Limb (tissue), 2 donors: ENCODE measurements around the gene CLPTM1L.
A peak's percentile ranks its signal among the peaks of the same experiment; 100 is the strongest.

Experiments used
- DNase-seq, 2 donors: peaks; one replicate each; pipeline ENCODE4 v3.0.0-alpha.2; 2016; ENCODE audit errors: extremely low spot score in 2 of 2

The CLPTM1L gene

DNA sequence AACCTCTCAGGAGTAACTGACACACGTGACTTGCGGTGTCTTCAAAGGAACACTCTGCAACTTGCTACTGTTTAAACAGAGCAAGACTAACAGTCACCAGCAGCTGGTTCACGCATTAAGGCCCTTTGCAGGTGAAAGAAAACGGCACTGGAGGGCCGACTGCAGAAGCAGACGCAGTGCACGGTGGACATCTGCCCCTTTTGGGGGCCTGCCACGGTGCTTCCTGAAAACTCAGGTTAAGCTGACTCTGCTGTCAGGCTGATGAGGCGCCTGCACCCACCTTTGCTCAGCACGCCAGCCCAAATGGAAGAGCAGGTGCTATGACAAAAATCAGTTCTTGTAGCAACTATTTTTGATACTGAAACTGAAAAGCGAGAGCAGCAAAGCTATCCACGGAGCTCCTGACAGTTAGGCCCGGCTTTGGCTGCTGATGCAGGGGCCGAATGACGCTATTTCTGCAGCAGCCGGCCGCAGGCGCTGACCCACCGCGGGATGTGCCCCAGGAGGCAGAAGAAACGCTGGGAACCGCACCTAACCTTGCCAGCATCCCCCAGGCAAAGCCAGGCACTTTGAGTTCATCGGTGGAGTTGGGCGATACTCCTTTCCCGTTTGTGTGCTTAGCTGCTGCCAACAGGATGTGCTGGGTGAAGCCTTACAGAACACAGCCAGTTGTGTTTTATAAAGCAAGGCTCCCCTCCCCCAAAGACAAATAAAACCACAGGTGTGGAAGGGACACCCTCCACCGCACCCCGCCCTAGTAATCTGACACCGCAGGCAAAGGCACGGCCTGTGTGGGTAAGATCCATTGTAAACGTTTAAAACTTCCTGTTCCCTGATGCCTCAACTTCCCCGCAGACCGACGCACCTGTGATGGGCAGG, 29.0 kb downstream of the CLPTM1L start:
- peak; percentile 13 to 32 for DNase-seq

DNA sequence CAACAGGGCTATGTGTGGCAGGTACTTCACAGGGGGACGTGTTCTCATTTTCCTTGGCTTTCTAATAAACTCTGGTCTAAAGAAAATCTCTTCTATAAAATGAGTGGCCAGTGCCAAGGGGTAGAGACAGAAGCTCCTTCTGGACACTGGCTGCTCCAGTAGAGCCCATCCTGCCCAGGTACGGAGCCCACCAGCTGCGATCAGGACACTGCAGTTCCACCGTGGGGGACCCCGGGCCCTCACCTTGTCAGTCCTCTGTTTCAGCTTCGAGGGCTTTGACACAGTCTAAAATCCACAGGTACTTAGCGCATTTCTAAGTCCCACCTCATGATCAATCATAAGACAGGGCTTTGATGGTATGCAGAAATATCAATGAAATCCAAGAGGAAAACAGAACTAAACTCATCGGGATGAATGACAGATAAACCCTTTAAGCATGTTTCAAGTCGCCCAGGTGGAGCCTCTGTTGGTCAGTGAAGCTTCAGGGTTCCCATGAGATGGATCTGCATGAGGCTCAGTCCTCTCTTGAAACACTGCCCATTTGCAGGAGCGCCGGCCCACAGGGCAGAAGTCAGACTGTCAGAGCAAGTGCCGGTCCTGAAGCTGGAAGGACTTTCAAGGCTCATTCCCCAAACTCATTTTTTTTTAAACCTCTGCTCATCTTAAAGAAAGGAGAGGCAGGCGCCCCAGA, 29.7 kb downstream of the CLPTM1L start:
- peak in 1 of 2 donors; percentile 13 for DNase-seq

GRCh38 chr5:1314564-1314982, 30.3 kb downstream of the CLPTM1L start:
- peak in 1 of 2 donors; percentile 19 for DNase-seq

DNA sequence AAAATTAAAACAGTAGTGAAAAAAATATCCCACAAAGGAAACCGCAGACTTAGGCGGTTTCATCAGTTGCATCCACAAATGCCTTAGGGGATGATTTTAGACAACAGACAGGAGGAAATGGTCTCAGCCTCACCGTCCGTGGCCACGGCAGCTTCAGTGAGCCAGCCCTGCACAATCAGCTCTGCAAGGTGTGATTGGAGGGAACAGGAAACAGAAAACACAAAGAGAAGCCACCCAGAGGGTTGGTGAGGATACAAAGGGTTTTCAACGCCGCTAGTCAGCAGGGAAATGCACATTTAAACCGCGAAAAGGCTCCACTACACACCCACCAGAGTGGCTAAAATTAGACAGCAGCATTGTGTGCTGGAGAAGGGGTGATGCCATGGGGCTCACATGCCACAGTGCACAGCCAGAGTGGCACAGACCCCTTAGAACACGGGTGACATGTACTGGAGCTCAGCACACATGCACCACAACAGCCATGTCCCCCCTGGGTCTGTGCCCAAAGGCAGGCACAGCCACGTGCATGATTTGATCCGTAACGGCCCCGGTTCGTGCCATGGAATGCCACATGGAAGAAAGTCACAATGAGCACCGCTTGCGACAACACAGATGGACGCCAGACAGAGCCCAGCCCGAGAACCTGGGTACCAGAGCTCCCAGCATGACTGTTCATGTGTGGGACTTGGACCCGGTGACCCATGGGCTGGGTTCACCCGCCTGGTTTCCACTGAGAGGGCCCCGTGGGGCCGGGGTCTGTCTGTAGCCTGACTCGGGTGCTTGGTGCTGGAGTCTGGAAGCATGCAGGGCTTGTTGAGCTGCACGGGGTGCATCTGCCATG, 31.7 kb downstream of the CLPTM1L start:
- peak in 1 of 2 donors; percentile 8 for DNase-seq

- peak in 1 of 2 donors; percentile 9 for DNase-seq
These were observed 32.7 kb downstream of the CLPTM1L start for GRCh38 chr5:1312206-1312605.

- peak in 1 of 2 donors; percentile 8 for DNase-seq
These were observed 33.4 kb downstream of the CLPTM1L start for GRCh38 chr5:1311439-1312055.

DNA sequence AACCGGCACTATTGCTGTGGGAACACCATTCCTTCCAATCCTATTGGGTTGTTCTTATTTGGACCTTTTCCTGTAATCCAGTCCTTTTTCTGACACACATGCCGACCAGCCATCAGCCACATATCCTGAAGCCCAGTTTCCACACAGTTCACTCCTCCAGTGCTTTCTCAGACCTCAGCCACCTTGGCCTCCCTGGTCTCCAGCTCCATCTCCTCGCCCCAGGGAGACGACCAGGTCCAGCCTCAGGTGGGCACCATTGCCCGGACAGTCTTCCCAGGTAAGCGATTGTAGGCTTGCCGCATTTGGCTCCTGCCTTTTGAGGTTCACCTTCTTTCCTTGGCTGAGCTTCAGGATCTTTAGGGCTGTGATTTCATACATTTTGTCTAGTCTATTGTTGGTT, 34.8 kb downstream of the CLPTM1L start:
- no peak for DNase-seq

DNA sequence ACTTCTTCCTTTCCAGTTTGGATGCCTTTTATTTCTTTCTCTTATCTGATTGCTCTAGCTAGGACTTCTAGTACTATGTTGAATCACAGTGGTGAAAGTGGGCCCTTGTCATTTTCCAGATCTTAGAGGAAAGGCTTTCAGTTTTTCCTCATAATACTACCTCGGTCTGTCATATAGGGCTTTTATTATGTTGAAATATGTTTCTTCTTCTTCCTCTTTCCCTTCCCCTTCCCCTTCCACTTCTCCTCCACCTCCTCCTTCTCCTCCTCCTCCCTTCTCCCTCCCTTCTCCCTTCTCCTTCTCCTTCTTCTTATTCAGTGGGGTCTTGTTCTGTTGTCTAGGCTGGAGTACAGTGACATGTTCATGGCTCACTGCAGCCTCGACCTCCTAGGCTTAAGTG, 40.9 kb downstream of the CLPTM1L start:
- no peak for DNase-seq

DNA sequence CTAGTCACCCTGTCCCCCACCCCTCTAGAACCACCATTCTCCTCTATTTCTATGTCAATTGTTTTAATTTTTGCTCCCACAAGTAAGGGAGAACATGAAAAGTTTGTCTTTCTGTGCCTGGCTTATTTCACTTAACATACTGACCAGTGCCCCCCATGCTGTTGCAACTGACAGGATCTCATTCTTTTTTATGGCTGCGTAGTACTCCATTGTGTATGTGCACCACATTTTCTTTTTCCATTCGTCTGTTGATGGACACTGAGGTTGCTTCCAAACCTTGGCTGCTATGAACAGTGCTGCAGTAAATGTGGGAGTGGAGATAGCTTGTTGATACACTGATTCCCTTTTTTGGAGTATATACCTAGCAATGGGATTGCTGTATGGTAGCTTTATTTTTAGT, 42.6 kb downstream of the CLPTM1L start:
- no peak for DNase-seq

- DNase-seq, result peak in 1 of 2 donors; percentile 14
These were observed 44.3 kb downstream of the CLPTM1L start for GRCh38 chr5:1300581-1301083.

DNA sequence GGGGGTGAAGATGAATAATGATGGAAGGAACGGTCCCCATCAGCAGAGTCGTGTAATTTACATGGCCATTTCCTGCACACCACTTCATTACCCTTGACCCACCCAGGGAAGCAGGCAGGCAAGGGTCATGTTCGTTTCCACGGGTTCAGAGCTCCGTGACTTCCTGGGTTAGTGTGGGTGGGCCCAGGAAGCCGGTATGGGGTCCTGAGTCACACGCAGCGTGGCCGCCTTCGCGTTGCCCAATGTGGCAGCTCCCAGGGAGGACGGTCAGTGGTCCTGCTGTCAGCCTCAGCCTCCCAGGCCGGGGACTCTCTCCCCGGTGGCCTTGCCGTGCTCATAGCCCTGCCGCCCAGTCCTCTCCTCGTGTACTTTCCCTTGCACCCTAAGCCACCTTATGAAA, 44.9 kb downstream of the CLPTM1L start:
- peak in 1 of 2 donors; percentile 9 for DNase-seq

DNA sequence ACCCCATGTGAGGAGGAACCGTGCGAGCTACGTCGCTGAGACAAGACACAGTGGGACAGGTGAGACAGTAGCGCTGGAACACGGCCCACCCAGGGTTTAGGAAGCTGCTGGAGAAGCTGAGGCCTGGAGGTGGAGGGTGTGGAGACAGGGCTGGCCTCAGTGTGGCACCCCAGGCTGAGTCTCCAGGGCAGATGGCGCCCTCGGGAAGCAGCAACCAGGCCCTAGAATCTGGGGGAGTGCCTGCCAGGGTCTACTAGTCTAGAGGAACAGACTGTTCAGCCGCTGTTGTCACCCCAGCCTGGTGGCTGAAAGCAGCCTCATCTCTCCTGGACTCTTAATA, 45.4 kb downstream of the CLPTM1L start:
- peak in 1 of 2 donors; percentile 19 for DNase-seq

GRCh38 chr5:1298723-1299510, 46.0 kb downstream of the CLPTM1L start:
- DNase-seq, result peak in 1 of 2 donors; percentile 23

GRCh38 chr5:1298067-1298551, 46.8 kb downstream of the CLPTM1L start:
- peak in 1 of 2 donors; percentile 19 for DNase-seq

- DNase-seq, result no peak
These were observed 47.7 kb downstream of the CLPTM1L start for GRCh38 chr5:1297243-1297642.

DNA sequence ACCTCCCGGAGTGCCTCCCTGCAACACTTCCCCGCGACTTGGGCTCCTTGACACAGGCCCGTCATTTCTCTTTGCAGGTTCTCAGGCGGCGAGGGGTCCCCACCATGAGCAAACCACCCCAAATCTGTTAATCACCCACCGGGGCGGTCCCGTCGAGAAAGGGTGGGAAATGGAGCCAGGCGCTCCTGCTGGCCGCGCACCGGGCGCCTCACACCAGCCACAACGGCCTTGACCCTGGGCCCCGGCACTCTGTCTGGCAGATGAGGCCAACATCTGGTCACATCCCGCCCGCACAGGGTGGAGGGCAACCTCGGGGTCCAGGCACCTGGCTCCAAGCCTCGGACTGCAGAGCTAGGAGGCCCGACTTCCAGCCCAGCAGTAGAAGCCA, 49.3 kb downstream of the CLPTM1L start:
- DNase-seq, result peak in 1 of 2 donors; percentile 24

GRCh38 chr5:1294835-1295649, 49.9 kb downstream of the CLPTM1L start, which contains the start of gene TERT:
Gene TERT, minus strand, starts transcription at chr5:1295068. Its CDS starts 79 bp downstream, at chr5:1294989.
- peak in 1 of 2 donors; percentile 63 for DNase-seq

- DNase-seq, result peak in 1 of 2 donors; percentile 26
These were observed 50.6 kb downstream of the CLPTM1L start for GRCh38 chr5:1294206-1294834.
